DOHH2 (cell line): ENCODE results near the gene GRID2.

Experiments used
- EZH2phosphoT487 ChIP-seq: fragments of 200-600 bp; sonication (generic); IDR thresholded peaks from 2 replicates; pipeline ENCODE4 v1.6.1; 2017; ENCODE audit warnings: borderline replicate concordance, mild to moderate bottlenecking, antibody characterized with exemption, low read length, moderate library complexity, mixed read lengths
- TF ChIP-seq, protein P1 (sequence below): fragments of 200-600 bp; sonication (generic); IDR thresholded peaks from one replicate; pipeline ENCODE4 v1.5.1; 2014; ENCODE audit warnings: antibody characterized with exemption, mild to moderate bottlenecking, low read depth, low read length; ENCODE audit not compliant: poor library complexity, severe bottlenecking

DNA sequence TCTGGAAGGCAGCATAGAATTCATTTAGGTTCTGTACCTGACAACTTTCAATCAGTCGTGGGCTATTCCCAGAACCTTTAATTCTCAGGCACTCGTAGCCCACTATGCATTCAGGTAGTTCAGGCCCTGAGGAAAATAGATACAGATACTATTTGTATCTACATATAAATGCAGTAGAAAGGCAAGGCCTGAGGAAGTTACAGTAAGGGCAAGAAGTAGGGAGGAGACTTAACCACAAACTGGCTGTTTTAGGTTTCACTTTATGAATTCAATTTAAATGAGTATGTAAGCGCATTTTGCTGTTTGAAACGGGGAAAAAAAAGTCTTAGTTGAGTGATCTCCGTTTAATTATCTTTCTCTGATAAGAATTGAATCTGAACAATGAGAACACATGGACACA lies 995.4 kb downstream of the GRID2 start:
- TF ChIP-seq, protein P1, sequence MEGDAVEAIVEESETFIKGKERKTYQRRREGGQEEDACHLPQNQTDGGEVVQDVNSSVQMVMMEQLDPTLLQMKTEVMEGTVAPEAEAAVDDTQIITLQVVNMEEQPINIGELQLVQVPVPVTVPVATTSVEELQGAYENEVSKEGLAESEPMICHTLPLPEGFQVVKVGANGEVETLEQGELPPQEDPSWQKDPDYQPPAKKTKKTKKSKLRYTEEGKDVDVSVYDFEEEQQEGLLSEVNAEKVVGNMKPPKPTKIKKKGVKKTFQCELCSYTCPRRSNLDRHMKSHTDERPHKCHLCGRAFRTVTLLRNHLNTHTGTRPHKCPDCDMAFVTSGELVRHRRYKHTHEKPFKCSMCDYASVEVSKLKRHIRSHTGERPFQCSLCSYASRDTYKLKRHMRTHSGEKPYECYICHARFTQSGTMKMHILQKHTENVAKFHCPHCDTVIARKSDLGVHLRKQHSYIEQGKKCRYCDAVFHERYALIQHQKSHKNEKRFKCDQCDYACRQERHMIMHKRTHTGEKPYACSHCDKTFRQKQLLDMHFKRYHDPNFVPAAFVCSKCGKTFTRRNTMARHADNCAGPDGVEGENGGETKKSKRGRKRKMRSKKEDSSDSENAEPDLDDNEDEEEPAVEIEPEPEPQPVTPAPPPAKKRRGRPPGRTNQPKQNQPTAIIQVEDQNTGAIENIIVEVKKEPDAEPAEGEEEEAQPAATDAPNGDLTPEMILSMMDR, result no peak
- TF ChIP-seq EZH2phosphoT487, result no peak
